H9 (cell line): ENCODE measurements around the gene TMEM145. TPM values are rescaled to one million over a fixed set of nuclear protein-coding genes. Genes with fewer than 3 reads are reported as not detected.

ENCODE experiments used
- DNase-seq: peaks from one replicate; pipeline ENCODE4 v3.0.0-alpha.2; 2017
- H2AFZ ChIP-seq: one replicate; pipeline ENCODE4 v1.6.1; 2013; ENCODE audit warnings: mild to moderate bottlenecking, low read length, control low read depth, moderate library complexity
- H2AK5ac ChIP-seq: 2 replicates; pipeline ENCODE4 v1.6.1; 2013; ENCODE audit warnings: low read length, control low read depth, mixed read lengths; ENCODE audit not compliant: insufficient read length
- H2BK120ac ChIP-seq: one replicate; pipeline ENCODE4 v1.6.1; 2013; ENCODE audit warnings: low read depth, mild to moderate bottlenecking, low read length, control low read depth, inconsistent platforms; ENCODE audit not compliant: poor library complexity, severe bottlenecking
- H2BK12ac ChIP-seq: 2 replicates; pipeline ENCODE4 v1.6.1; 2013; ENCODE audit warnings: low read length, control low read depth, mixed read lengths, low read depth; ENCODE audit not compliant: insufficient read length
- H2BK15ac ChIP-seq: 2 replicates; pipeline ENCODE4 v1.6.1; 2013; ENCODE audit warnings: low read depth, low read length, control low read depth
- H2BK20ac ChIP-seq: one replicate; pipeline ENCODE4 v1.6.1; 2013; ENCODE audit warnings: low read depth, mild to moderate bottlenecking, low read length, control low read depth, inconsistent platforms; ENCODE audit not compliant: poor library complexity, severe bottlenecking
- H2BK5ac ChIP-seq: 2 replicates; pipeline ENCODE4 v1.6.1; 2013; ENCODE audit warnings: low read length, control low read depth, mixed read lengths; ENCODE audit not compliant: insufficient read length
- H3K14ac ChIP-seq: 2 replicates; pipeline ENCODE4 v1.6.1; 2013; ENCODE audit warnings: low read length, control low read depth; ENCODE audit not compliant: insufficient read depth
- H3K18ac ChIP-seq: 2 replicates; pipeline ENCODE4 v1.6.1; 2013; ENCODE audit warnings: low read depth, mild to moderate bottlenecking, mixed read lengths, low read length, control low read depth; ENCODE audit not compliant: insufficient read length
- H3K23ac ChIP-seq: 2 replicates; pipeline ENCODE4 v1.6.1; 2013; ENCODE audit warnings: low read length, control low read depth, mixed read lengths, low read depth; ENCODE audit not compliant: insufficient read length
- H3K23me2 ChIP-seq: 2 replicates; pipeline ENCODE4 v1.6.1; 2013; ENCODE audit warnings: low read depth, mild to moderate bottlenecking, mixed read lengths, low read length, control low read depth; ENCODE audit not compliant: insufficient read length, poor library complexity, severe bottlenecking
- H3K27ac ChIP-seq: 2 replicates; pipeline ENCODE4 v1.5.1; 2013; ENCODE audit warnings: low read length, control low read depth, mixed read lengths, low read depth; ENCODE audit not compliant: insufficient read length
- H3K27me3 ChIP-seq: 2 replicates; pipeline ENCODE4 v1.6.1; 2013; ENCODE audit warnings: low read length, control low read depth, inconsistent platforms; ENCODE audit not compliant: insufficient read depth
- H3K4ac ChIP-seq: 2 replicates; pipeline ENCODE4 v1.6.1; 2013; ENCODE audit warnings: low read depth, mild to moderate bottlenecking, control low read depth, inconsistent platforms, low read length, moderate library complexity
- H3K4me1 ChIP-seq: 2 replicates; pipeline ENCODE4 v1.6.1; 2013; ENCODE audit warnings: low read length, control low read depth, inconsistent platforms; ENCODE audit not compliant: insufficient read depth
- H3K4me2 ChIP-seq: 2 replicates; pipeline ENCODE4 v1.6.1; 2013; ENCODE audit warnings: low read length, control low read depth, mixed read lengths; ENCODE audit not compliant: insufficient read length, insufficient read depth
- H3K56ac ChIP-seq: 2 replicates; pipeline ENCODE4 v1.6.1; 2013; ENCODE audit warnings: low read depth, mild to moderate bottlenecking, mixed read lengths, low read length, control low read depth; ENCODE audit not compliant: insufficient read length
- H3K79me1 ChIP-seq: 2 replicates; pipeline ENCODE4 v1.6.1; 2013; ENCODE audit warnings: low read depth, mild to moderate bottlenecking, moderate library complexity, low read length, control low read depth, inconsistent platforms; ENCODE audit not compliant: insufficient read depth, poor library complexity, severe bottlenecking
- H3K79me2 ChIP-seq: 2 replicates; pipeline ENCODE4 v1.6.1; 2013; ENCODE audit warnings: low read length, control low read depth, inconsistent platforms; ENCODE audit not compliant: insufficient read depth
- H3K9ac ChIP-seq: 2 replicates; pipeline ENCODE4 v1.6.1; 2013; ENCODE audit warnings: low read length, control low read depth, mixed read lengths; ENCODE audit not compliant: insufficient read length; ENCODE audit errors: extremely low read depth
- H3K9me3 ChIP-seq: one replicate; pipeline ENCODE4 v1.6.1; 2013; ENCODE audit warnings: low read depth, low read length, inconsistent platforms; ENCODE audit not compliant: control insufficient read depth
- H3T11ph ChIP-seq: one replicate; pipeline ENCODE4 v1.6.1; 2013; ENCODE audit warnings: mild to moderate bottlenecking, low read length, control low read depth, inconsistent platforms
- H4K20me1 ChIP-seq: one replicate; pipeline ENCODE4 v1.6.1; 2013; ENCODE audit not compliant: control insufficient read depth, insufficient read length, insufficient read depth
- H4K5ac ChIP-seq: 2 replicates; pipeline ENCODE4 v1.6.1; 2013; ENCODE audit warnings: low read depth, mild to moderate bottlenecking, mixed read lengths, low read length, control low read depth; ENCODE audit not compliant: insufficient read length
- H4K8ac ChIP-seq: replicated peaks from 2 replicates; pipeline ENCODE4 v1.6.1; 2013; ENCODE audit warnings: low read length, control low read depth, mixed read lengths, low read depth; ENCODE audit not compliant: insufficient read length
- H4K91ac ChIP-seq: 2 replicates; pipeline ENCODE4 v1.6.1; 2013; ENCODE audit warnings: low read depth, mild to moderate bottlenecking, moderate library complexity, mixed read lengths, low read length, control low read depth; ENCODE audit not compliant: insufficient read length
- H3K27ac Mint-ChIP-seq, 3 experiments: 2 replicates in 2 of 3; 3 replicates in 1 of 3; pipeline ENCODE4 v1.8.0; 2020 to 2021; ENCODE audit warnings: mixed read lengths in 3 of 3, mild to moderate bottlenecking in 1 of 3, moderate library complexity in 1 of 3
- H3K27me3 Mint-ChIP-seq: 2 replicates; pipeline ENCODE4 v1.8.0; 2021; ENCODE audit warnings: low read depth, mild to moderate bottlenecking, moderate library complexity, mixed read lengths
- H3K36me3 Mint-ChIP-seq, 3 experiments: 2 replicates in 2 of 3; 3 replicates in 1 of 3; pipeline ENCODE4 v1.8.0; 2020 to 2021; ENCODE audit warnings: low read depth in 3 of 3, mixed read lengths in 3 of 3; ENCODE audit not compliant: insufficient read depth in 1 of 3
- H3K4me1 Mint-ChIP-seq, 2 experiments: 2 replicates each; pipeline ENCODE4 v1.8.0; 2020; ENCODE audit warnings: mixed read lengths in 2 of 2
- H3K4me3 Mint-ChIP-seq, 2 experiments: 2 replicates in 1 of 2; 3 replicates in 1 of 2; pipeline ENCODE4 v1.8.0; 2020 to 2021; ENCODE audit warnings: mild to moderate bottlenecking in 2 of 2, mixed read lengths in 2 of 2, moderate library complexity in 1 of 2
- H3K9me3 Mint-ChIP-seq, 2 experiments: 2 replicates in 1 of 2; 3 replicates in 1 of 2; pipeline ENCODE4 v1.8.0; 2020; ENCODE audit warnings: mild to moderate bottlenecking in 2 of 2, mixed read lengths in 2 of 2, moderate library complexity in 1 of 2
- CTCF ChIP-seq: fragments of 200-600 bp; sonication (generic); conservative IDR thresholded peaks from 3 replicates; pipeline ENCODE4 v1.8.0; 2021; ENCODE audit warnings: antibody characterized with exemption, mild to moderate bottlenecking
- WGBS: extraction: QIAGEN DNeasy Blood & Tissue Kit; methylation state at CpG from one replicate; pipeline ENCODE4 v1.1.7; 2013; ENCODE audit warnings: missing lambda C conversion rate, low lambda C conversion rate, mixed read lengths; ENCODE audit not compliant: insufficient read length; ENCODE audit errors: extremely low coverage; 5-methylcytosine and 5-hydroxymethylcytosine counted together
- total RNA-seq: library from RNA; stranded (reverse); gene quantifications from 2 replicates; pipeline ENCODE4 v1.2.1, GENCODE V29; 2021

The TMEM145 gene
- total RNA-seq, 1 experiment from 2014 or later = 4.5 TPM

- Histone ChIP-seq H4K20me1 (no peaks in the 10 kb centered on the region), H2BK120ac (no peak overlapping the region), H3K9ac (no peak overlapping the region), H3K14ac (no peak overlapping the region), H2BK5ac (no peak overlapping the region), H3K56ac (no peak overlapping the region), H3K27me3 (no peaks in the 10 kb centered on the region), H2AFZ (no peak overlapping the region), H3K4me2 (no peak overlapping the region), H3K79me2 (no peaks in the 10 kb centered on the region), H3T11ph (no peak overlapping the region), H3K27ac (no peak overlapping the region), H4K8ac (no peak overlapping the region), H3K4ac (no peak overlapping the region), H3K9me3 (no peaks in the 10 kb centered on the region), H3K4me1 (no peaks in the 10 kb centered on the region), H3K79me1 (no peaks in the 10 kb centered on the region), H4K91ac (no peak overlapping the region), H2BK20ac (no peak overlapping the region), H4K5ac (no peak overlapping the region), H2AK5ac (no peak overlapping the region), H2BK12ac (no peak overlapping the region), H2BK15ac (no peak overlapping the region), H3K23ac (no peak overlapping the region), H3K23me2 (no peaks in the 10 kb centered on the region), H3K18ac (no peak overlapping the region)
- no peak for DNase-seq
- Mint-ChIP-seq H3K36me3 (peaks cover 3 to 34% (median 22%) of the 10 kb centered on the region in 3 experiments; a peak in 6 of 7 replicates), H3K4me3 (no peak overlapping the region), H3K27ac (peak overlapping the region in 2 of 3 experiments; percentile 44 to 69; a peak in 3 of 7 replicates), H3K9me3 (no peaks in the 10 kb centered on the region; a peak in 1 of 5 replicates), H3K4me1 (no peaks in the 10 kb centered on the region), H3K27me3 (no peaks in the 10 kb centered on the region)
- no peak for TF ChIP-seq CTCF
- no CpG with 5 or more reads among the region's 14 CpGs for WGBS
These were observed 36.4 kb downstream of the TMEM145 start for GRCh38 chr19:42349378-42350107.
